ENCODE data around the gene NOTO. TPM values are rescaled to one million over a fixed set of nuclear protein-coding genes. Genes with fewer than 3 reads are reported as not detected.

NOTO gene
- total and polyA plus RNA-seq, 10 of the 15 experiments (the other 5 are each of a cell fraction or from before 2014, with no cell fraction given) = not detected

GRCh38 chr2:73250872-73251846, 48.8 kb downstream of the NOTO start:
- CTCF ChIA-PET = interaction anchor here (1.6 kb wide), 1 partner anchor 13 kb away, joined by 3 read pairs; no protein-coding TSS in a partner anchor
- WGBS (ENCODE audit: insufficient coverage, insufficient replicate concordance, low lambda C conversion rate, missing lambda C conversion rate) = 87% methylated on average over 17 of the region's 17 CpGs

More at GRCh38 chr2:73250872-73251846, 48.8 kb downstream of the NOTO start:
- RAD21 ChIA-PET (ENCODE audit: unreplicated experiment) = interaction anchor here (0.8 kb wide), 1 partner anchor 39 kb away, joined by 4 read pairs; no protein-coding TSS in a partner anchor
- intact Hi-C loops (cut with micrococcal nuclease; ENCODE audit: unreplicated experiment) = no loop called here
- FAIRE-seq (no peak), DNase-seq (ENCODE audit: low read depth, low spot score) (no peak), ATAC-seq (no peak)
- in situ Hi-C loops (cut with MboI) = no loop called here
- H3K4me3 ChIP-seq = no peak overlapping the region
- H3K79me2 ChIP-seq (ENCODE audit: control insufficient read depth, insufficient read depth, low read length) = no peaks in the 10 kb centered on the region
- H3K4me2 ChIP-seq (ENCODE audit: control insufficient read depth, insufficient read depth) = no peak overlapping the region
- TF ChIP-seq EED (IDR thresholded peaks at IDR 0.05; ENCODE audit: low read depth) (no peak), RUNX3 (IDR thresholded peaks at IDR 0.05; ENCODE audit: low read length) (no peak), E4F1 (IDR thresholded peaks at IDR 0.05; ENCODE audit: borderline replicate concordance, partially characterized antibody) (no peak), CREM (IDR thresholded peaks at IDR 0.05; ENCODE audit: low read depth) (no peak)
- no peak overlapping the region for H2AFZ ChIP-seq (ENCODE audit: control insufficient read depth, low read depth, low read length)
- no TSS peak for BruUV-seq (replicated peaks)
- no peaks in the 10 kb centered on the region; the same call in 1 of the 2 replicates for H4K20me1 ChIP-seq (ENCODE audit: control insufficient read depth, insufficient read depth)
- no peak overlapping the region for H3K27ac ChIP-seq (ENCODE audit: control insufficient read depth, insufficient read depth)
- H3K27me3 ChIP-seq (replicated peaks in 1 of 2; ENCODE audit: control insufficient read depth in 2 of 2, insufficient read depth in 2 of 2, low read length in 1 of 2) = no peaks in the 10 kb centered on the region
- H3K36me3 ChIP-seq (ENCODE audit: control insufficient read depth in 2 of 2, insufficient read depth in 2 of 2, low read length in 1 of 2) = peaks cover 49 to 51% of the 10 kb centered on the region in 2 experiments
- no peaks in the 10 kb centered on the region for H3K4me1 ChIP-seq (ENCODE audit: control insufficient read depth, insufficient read depth, low read length)
- SMC1A ChIA-PET (ENCODE audit: uncharacterized antibody, unreplicated experiment) = interaction anchor here (1.7 kb wide), 1 partner anchor 12 kb away, joined by 3 read pairs; no protein-coding TSS in a partner anchor
- no peaks in the 10 kb centered on the region for H3K9me3 ChIP-seq (replicated peaks; ENCODE audit: control insufficient read depth, insufficient read depth, low read length)
- POLR2A ChIA-PET = no interaction called here
- H3K9ac ChIP-seq (ENCODE audit: control insufficient read depth, insufficient read depth, low read length) = no peak overlapping the region

Data from GM12878 (cell line).